GM19240 (cell line): ENCODE data around the gene TEF.
A peak's percentile ranks its signal among the peaks of the same experiment; 100 is the strongest.
"Not testable (repeated sequence)": the region's sequence is repeated elsewhere in the genome, so short reads cannot be mapped to it uniquely, and the experiment has no call there.

Experiments
- DNase-seq: peaks from one replicate; pipeline ENCODE4 v3.0.0; 2011; ENCODE audit warnings: low spot score; ENCODE audit not compliant: insufficient read length

Gene TEF

DNA sequence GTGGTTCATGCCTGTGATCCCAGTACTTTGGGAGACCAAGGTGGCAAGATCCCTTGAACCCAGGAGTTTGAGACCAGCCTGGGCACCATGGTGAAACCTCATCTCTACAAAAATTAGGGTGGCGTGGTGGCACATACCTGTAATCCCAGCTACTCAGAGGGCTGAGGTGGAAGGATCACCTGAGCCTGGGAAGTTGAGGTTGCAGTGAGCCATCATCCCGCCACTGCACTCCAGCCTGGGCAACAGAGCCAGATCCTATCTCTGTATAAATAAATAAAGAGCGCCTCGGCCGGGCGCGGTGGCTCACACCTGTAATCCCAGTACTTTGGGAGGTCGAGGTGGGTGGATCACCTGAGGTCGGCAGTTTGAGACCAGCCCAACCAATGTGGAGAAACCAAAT lies 37.0 kb downstream of the TEF start:
- DNase-seq: no peak

DNA sequence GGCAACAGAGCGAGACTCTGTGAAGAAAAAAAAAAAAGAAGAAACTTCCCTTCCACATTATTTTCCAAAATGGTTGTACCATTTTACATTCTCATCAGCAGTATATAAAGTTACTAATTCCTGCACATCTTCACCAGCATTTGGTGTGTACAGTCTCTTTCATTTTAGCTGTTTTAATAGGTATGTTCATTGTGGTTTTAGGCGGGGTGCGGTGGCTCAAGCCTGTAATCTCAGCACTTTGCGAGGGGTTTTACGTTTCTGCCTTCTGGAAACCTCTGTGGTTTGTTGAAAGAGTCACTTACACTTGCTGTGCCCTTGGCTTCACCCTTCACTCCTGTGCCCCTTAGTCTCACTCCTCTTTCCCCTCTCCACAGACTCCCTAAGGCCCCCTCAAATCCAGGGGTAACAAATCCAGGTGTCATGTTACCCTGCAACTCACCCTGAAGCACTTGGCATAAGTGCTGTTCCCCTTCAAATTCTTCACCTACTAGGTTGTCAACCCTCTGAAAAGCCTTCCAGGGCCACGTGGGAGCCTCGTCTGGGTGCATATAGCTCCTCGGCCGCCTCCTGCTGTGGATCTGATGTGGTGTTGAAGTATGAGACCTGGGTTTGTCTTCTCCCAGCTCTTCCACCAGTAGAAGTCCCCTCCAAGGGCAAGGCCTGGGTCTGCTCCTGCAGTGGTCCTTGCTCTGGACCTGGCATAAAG lies 44.1 kb downstream of the TEF start:
- DNase-seq: no peak

DNA sequence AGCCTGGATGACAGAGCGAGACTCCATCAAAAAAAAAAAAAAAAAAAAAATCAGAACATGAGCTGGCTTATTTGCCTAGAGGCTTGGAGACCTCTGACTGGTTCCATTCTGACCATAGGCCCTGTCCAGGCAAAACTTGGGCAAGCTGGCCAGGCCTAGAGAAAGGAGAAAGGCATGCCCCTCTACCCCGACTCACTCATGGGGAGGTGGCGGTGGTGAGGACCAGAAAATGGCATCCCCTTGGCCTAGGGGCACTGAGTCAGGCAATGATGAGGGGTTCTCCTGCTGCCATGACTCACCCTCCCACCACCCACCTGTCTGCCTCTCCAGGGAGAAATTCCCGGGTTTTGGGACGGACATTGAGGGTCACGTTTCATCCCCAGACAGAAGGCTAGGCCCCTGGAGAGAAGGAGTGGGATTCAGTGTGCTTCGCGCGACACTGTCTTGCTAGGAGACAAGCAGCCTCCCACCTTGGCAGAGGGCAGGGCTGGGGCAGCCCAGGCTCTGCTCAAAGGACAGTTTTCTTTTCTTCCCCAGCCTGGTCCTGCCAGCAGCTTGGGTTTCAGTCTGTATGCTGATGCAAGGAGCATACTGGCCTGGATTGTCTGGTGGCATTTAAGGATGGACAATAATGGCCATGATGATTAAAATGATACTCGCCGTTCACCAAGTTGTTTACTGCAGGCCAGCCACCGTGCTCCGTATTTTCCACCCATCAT lies 47.6 kb downstream of the TEF start:
- no peak for DNase-seq

DNA sequence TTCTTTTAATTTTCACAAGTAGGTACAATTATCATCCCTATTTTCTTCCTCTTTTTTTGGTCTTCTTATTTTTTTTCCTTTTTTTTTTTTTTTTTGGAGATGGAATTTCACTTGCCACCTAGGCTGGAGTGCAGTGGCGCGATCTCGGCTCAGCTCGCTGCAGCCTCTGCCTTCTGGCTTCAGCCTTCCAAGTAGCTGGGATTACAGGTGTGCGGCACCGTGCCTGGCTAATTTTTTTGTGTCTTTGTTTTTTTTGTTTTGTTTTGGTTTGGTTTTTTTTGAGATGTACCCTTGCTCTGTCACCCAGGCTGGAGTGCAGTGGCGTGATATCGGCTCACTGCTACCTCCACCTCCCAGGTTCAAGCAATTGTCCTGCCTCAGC lies 48.2 kb downstream of the TEF start:
- no peak for DNase-seq

DNA sequence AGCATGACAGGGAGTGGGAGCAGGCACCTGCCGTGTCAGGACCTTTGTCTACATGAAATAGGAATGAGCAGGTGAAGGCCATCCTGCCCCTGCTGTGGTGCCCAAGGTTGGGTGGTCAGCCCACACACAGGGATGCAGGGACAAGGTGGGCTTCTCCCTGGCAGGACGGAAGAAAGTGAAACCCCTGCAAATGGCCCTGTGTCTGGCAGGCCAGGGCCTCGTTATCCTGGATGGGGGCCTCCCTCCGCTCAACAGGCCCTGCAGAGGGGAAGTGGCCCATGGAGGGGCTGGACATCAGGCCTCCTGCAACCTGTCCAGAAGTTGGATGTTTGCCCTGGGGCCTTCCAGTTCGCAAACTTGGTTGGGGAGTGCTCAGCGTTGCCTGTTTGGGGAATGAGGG lies 49.9 kb downstream of the TEF start:
- no peak for DNase-seq

DNA sequence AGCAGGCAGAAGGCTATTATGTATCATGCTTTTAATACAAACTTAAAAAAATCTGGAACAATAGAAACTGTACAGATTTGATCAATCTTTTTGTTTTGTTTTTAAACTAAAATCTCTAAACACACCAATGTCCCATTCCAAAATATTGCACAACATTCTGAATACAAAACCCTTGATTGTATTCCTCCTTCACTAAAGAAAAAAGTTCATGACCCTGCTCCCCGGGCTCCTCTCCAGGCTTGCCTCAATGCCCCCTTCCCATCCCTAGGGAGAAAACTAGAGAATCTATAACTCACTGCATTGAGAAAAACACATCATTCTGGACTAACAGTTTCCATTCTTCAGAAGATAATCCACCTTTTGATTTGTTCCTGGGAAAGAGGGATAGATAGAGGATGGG lies 51.7 kb downstream of the TEF start:
- not testable (repeated sequence) for DNase-seq

DNA sequence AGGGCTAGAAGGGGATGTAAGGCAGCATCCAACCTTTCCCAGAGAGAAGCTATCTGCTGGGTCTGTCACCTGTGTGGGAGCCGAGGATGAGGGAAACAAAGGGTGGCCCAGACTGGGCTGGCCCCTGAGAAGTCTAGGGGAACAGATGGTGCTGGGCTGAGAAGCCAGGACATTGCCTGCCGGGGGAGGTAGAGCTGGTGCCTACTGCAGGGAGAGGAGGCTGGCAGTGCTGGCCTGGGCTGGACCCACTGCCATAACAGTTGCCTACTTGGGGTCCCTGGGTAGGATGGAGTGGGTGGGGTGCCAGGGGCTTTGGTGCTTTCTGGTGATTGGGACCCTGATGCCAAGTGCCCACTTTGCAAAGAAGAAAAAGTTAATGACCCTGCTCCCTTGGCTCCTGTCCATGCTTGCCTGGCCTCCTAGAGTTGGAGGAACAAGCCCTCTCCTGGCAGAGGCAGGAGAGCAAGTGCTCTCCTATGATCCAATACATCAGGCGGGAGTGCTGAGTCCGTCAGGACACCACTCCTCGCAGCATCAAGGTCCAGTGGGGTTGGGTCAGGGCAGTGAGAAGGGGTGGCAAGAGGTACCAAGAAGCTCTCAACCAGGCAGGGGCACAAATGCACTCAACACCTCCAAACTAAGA lies 52.7 kb downstream of the TEF start:
- not testable (repeated sequence) for DNase-seq

DNA sequence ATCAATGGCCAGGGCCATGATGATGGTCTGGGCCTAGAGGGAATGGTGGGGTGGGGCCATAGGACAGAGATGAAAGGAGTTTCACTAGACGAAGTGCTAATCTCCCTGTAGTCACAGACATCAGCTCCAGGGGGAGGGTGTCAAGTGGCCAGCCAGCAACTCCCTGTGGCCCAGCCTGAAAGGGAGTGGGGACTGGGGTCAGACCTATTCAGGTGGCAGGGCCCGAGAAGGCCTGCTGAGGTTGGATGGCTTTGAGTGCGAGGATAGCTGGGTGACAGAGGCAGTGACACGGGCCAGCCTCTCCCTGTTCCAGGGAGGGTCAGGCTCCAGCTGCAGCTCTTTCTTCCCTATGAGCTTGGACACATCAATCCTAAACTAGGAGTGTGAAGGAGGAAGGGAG lies 53.8 kb downstream of the TEF start:
- no peak for DNase-seq

DNA sequence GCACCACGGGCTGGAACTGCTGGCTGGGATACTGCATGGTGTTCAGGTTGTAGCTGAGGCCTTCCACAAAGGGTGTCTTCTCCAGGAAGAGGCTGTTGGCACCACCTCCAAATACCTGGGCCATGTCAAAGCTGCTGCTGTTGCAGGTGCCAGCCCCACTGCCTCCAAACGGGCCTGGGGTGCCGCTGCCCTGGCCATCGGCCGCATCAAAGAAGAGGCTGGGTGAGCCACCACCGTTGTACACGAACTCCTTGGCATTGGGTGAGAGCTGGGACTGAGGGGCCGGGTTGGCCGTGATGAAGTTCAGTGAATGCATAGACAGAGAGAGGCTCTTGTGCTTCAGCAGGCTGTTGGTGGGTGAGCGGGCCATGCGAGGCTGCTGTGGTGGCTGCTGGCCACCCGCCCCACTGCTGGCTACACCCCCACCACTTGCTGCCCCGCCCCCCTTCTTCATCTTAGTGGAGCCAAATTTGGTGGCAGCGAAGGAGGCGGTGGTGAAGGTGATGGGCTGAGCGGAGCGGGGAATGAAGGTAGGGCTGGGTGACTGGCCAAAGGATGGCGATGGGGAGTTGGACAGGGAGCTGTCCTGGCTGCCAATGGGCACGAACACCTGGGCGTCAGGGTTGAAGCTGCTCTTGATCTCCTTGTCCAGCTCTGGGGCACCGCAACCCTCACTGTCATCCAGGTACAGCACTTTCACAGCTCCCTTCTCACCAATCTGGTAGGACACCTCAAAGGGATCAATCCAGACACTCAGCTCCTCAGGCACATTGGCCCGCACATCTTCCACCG lies 54.8 kb downstream of the TEF start:
- DNase-seq: no peak

DNA sequence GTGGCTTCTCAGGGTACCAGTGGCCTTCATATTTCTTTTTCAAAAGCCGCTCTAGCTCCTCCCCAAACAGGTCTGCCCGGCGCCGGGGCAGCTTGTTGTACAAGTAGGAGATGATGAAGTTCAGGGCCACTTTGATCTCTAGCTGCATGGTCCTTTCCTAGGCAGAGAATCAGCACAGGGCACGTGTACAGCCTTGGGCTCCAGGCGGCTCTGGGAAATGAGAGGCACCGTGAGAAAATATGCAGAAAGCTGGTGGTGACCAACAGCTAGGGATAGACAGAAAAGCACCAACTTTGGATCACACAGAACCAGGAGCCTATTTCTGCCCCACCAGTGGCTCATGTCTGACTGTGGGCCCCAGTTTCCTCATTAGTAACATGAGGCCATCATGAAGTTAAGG lies 55.5 kb downstream of the TEF start:
- DNase-seq: no peak

DNA sequence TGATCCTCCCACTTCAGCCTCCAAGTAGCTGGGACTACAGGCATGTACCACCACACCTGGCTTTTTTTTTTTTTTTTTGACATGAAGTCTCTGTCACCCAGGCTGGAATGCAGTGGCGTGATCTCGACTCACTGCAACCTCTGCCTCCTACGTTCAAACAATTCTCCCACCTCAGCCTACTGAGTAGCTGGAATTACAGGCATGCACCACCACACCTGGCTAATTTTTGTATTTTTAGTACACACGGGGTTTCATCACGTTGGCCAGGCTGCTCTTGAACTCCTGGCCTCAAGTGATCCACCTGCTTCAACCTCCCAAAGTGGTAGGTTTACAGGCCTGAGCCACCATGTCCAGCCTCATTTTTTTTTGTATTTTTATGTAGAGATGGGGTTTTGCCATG lies 58.8 kb downstream of the TEF start:
- not testable (repeated sequence) for DNase-seq

DNA sequence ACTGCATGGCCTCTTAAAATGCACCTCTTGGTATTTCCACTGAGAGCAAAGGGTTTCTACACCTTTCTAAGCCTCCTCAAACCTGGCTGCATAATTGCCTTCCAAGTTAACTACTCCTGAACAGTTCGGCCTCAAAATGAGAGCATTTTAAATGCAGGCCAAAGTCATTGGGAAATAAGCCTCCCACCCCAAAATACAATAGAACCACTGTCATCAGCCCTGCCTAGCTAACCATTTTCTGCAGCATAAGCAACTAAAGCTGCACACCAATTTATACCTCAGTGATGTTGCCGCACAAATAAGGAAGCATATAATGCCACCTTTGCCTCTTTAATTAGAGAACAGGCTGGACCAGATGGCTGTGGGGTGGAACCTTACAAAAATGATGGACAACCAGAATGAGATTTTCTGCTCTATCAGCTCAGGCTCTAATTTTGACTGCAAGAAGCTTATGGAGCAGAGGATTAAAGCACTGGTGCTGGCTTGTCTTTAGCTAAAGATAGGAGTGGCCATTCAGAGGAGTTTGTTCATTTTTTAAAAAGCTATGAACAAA lies 60.6 kb downstream of the TEF start:
- DNase-seq: no peak

DNA sequence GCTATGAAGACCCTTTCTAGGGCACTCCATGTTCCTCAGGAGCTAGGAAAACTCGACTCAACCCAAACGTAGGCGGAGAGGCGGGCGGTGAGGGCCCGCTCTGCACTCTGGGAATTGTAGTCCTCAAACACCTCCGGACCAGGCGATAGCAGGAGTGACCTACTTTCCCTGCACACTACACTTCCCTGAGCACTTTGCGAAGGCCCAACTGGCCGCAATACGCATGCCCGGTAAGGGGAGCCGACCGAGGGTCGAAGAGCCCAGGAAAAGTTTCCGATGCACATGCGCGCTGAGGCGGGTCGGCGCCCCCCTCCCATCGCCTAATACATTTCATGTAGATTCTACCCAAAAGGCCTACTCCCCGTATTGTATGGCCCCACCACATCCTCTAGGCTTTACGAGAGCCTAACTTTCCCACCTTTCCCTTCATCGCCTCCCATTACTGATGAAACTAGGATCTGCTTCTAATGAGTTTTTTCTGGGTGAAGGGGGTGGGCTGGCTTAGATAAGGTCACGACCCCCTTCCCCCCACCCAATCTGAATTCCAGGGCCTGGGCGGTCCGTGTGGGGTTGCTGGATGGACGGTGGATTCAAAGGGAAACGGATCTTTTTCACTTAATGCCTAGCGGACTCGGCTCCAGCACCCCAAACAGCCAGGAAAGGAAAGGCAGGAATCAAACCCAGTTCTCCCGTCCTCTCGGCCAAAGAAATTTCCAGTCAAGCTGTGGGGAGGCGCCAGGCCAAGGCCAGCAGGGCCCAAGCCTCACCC lies 62.8 kb downstream of the TEF start:
- DNase-seq: peak; percentile 72

DNA sequence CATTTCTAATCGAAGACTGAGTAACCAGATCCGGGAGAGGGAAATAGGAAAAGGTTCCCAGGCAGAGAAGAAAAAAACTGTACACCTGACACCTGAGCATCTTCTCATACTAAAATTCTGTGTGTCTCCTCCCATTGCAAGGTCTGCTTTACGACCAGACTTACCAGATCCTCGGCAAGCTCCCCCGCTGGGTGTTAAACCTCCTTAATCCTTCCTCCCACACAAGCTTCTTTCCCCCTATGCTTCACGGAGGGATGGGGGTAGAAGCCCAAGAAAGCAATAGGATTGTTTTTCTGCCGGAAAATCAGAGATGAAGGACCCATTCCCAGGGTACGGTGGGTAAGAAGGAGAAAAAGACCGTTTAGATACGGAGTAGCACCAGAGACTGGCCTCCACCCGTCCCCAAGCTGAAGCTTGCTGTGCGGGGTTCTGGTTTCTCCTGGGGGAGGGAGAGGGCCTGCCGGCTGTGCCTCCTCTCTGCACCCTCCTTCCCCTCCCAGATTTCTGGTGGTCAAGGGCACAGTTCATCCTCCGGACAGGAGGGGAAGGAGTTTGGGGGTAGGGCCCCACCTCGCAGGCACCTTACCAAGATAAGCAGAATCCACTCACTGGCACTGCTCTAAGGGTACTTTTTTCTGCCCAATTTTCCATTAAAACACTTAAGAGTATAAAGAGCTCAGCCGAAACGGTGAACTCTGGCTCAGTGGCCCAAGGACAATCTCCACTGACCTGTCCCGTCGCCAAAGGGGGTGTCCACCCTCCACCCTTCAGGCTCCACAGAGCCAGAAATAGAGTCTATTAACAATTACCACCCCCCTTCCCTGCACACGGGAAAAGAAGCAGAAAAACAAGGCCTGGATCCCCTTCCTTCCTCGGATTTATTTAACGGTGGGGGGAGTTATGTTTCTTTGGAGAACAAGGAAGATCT lies 63.7 kb downstream of the TEF start:
- no peak for DNase-seq

DNA sequence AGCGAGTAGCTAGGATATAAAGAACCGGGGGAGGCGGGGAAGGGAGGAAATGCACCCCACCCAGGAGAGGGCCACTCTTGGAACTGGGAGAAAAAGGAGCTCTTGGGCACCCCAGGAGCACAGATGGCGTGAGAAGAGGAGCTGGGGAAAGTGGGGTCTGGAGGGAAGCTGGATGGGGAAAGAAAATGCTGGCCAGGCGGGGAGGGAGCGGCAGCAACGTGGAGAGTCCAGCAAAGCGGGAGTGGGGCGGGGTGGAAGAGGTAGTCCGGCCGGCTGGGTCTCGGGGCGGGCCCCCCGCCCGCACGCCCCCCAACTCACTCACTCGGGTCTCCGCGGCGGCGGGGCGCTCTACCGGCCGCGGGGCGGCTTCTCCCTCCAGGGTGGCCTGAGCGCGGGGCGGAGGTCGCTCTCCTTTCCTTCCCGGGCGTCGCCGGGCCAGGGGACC lies 64.3 kb downstream of the TEF start:
- DNase-seq: no peak

DNA sequence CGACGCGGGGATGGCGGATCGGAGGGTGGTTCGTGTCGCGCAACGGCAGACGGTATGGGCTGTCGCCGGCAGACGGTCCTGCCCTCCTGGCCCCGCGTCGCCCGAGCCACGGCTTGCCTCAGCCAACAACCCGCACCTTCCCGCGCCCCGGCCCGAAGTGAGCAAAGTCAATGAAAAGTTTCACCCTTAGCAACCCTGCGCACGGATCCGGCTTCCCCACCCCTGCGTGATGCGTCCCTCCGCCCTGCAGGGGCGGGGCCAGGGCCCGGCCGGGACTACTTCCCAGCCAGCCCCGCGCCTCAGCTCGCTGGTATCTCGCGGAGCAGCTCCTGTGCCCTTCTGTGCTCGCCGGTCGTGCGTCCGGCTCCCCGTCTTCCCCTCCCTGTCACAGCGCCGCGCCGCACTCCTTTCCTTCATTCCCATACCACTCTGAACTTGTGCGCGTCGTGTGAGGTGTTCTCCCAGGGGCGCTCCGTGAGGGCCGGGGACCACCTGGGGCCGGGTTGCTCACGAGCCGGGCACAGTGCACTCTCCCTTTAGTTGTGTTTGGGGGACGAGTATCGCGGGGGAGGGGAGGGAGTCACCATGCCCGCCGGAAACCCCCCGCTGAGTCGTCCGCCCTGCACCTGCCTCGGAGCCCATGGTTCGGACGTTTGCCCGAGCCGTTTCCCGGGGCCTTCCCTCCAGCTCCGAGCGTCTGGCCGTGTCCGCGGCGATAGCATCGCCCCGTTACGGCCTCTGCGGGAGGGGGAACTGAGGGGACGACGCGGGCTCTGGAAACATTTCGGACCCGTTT lies 65.1 kb downstream of the TEF start, which contains the start of gene TOB2:
Gene TOB2, minus strand, starts transcription at position 163 of the 796 bp plus-strand sequence. CDS start 9,456 bp downstream, outside the sequence.
- no peak for DNase-seq

DNA sequence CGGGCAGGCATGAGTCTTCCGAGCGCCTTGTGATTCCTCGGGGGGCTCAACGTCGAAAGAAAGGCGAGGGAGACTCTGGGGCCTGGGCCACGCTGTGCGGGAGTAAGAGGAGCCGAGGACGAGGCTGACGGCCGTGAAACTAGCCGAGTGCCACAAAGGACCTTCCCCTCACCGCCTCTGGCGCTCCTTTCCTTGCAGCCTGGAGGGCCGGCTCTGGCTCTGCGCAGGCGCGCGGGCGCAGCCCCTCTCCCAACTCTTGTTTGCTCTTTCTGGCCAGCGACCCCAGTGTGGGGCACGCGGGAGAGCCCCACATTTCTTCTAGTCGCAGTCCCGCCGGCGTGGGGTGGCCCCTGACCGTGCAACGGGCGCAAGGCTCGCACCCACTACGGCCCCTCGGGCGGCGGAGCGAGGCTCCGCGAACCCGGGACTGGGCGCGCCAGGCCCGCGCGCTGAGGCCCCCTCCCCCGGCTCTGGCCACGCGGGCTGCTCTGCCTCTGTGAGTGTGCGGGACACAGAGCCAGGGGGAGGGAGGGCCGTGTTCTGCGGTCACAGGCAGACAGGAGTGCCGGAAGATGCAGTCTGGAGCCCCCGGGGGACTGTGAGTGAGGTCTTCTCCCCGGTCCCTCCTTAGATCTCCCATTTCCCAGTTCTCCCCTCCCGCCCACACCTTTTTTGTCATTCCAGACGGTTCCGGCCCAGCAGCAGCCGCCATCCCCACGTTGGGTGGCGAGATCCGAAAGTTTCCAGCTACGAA lies 65.9 kb downstream of the TEF start:
- no peak for DNase-seq
